HG03558 (cell line): ENCODE data around the gene RXYLT1.

ENCODE experiments used
- ATAC-seq: cut with Tn5 transposase; IDR thresholded peaks from one replicate; pipeline ENCODE4 v1.9.1; 2021; ENCODE audit warnings: moderate number of reproducible peaks; ENCODE audit not compliant: unreplicated experiment; ENCODE audit errors: extremely low read depth

Gene RXYLT1

DNA sequence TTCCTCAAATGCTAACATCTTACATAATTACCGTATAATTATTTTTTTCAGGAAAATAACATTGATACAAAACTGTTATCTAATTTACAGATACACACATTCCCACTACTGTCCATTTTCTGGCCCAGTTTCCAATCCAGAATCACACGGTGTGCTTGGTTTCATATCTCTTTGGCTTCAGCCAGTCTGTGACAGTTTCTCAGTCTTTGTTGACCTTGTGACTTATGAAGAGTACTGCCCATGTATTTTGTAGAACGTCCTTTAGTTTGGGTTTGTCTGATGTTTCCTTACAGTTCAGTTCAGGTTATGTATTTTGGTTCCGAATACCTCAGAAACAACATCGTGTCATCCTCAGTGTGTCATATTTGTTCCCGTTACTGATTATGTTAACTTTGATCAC lies 16.2 kb downstream of the RXYLT1 start:
- no peak for ATAC-seq

DNA sequence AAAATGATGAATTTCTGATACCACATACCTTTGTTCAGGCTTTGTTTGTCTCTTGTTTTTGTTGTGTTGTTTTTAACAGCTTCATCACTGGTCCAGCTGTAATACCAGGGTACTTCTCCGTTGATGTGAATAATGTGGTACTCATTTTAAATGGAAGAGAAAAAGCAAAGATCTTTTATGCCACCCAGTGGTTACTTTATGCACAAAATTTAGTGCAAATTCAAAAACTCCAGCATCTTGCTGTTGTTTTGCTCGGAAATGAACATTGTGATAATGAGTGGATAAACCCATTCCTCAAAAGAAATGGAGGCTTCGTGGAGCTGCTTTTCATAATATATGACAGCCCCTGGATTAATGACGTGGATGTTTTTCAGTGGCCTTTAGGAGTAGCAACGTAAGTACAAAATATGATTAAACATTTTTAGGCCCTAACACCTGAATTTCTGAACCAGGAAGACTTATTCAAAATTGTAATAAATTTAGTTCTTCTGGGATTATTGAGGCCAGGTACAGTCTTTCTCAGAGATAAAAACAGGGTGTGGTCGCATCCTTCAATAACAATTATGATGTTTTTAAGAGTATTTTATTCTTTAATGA lies 22.4 kb downstream of the RXYLT1 start:
- ATAC-seq: no peak

DNA sequence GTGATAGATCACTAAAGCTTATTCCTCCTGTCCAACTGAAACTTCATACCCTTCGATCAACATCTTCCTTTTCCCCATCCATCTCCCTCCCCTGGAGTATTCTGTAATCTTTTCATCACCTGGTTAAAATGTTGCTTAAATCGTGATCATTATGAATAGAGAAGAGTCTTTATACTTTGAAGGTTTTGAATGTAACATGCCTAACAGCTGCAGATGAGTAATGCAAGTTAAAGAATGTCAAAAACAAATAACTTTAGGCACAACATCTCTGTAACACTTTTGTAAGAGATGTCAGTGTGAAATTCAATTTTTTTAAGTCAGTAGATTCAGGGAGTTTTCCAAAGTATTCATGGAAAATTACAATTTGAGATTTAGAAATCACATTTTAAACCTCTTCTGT lies 25.0 kb downstream of the RXYLT1 start:
- ATAC-seq: no peak

DNA sequence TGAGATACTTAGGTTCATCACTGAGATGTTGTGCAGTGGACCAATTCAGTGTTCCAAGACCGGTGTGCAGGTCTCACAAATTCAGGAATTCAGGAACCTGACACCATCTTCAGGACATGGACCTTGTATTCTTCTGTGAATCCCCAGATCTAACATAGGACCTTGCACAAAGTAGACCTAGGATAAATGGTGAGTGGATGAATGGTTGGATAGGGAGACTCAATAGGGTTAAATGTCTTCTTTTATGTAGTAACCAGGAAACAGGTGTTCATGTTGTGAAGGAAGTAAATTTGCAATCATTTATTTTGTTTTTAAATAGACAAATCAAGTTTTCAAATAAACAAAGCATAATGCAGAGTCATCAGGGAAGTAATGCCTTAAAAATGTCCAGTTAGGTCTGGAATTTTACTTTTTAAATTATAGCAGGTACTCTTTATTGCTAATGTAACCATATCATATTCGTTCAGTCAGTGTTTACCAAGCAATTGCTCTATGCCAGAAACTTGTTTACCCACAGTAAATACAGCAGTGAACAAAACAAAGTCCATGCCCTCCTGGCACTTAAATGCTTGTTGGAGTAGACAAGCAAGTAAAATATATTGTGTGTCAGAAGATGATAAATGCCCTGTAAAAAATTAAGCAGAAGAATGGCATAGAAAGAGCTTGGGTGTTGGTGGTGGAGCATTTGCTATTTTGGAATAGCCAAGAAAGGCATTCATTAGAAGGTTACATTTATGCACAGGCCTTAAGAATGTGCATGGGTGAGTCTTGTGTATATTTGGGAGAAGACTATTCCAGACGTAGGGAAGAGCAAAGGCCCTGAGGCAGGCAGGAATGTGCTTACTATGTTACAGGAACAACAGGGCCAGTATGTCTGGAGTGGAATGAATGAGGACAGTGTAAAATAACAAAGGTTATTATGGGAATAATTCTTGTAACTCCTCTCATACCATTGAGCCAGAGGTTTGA lies 26.3 kb downstream of the RXYLT1 start:
- ATAC-seq: no peak

DNA sequence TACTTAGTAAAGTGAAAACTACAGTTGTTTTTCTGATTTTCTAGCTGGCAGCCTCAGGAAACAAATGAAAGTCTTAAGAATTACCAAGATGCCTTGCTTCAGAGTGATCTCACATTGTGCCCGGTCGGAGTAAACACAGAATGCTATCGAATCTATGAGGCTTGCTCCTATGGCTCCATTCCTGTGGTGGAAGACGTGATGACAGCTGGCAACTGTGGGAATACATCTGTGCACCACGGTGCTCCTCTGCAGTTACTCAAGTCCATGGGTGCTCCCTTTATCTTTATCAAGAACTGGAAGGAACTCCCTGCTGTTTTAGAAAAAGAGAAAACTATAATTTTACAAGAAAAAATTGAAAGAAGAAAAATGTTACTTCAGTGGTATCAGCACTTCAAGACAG lies 28.9 kb downstream of the RXYLT1 start:
- ATAC-seq: no peak

DNA sequence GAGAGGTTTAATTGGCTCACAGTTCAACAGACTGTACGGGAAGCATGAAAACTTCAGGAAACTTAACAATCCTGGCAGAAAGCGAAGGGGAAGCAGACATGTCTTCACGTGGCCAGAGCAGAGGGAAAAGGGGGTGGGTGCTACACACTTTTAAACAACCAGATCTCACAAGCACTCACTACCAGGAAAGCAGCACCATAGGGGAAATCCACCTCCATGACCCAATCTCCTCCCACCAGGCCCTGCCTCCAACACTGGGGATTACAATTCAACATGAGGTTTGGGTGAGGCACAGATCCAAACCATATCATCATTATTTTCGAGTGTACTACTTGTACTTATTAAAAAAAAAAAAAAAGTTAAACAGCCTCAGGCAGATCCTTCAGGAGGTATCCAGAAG lies 29.9 kb downstream of the RXYLT1 start:
- no peak for ATAC-seq

DNA sequence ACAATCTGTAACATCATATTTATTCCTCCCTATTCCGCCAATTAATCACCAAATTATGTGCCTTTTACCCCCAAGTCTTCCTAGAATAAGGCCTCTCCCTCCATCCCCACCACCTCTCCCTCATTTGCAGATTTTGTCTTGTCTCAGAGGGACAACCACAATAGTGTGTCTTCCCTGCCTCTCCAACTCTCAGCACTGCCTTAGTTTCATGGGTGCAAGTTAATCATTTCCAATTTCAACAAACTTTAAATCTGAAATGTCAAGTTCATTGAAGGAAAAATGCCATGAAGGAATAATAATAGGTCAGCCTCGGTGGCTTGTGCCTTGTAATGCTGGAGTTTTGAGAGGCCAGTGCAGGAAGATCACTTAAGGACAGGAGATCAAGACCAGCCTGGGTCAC lies 31.6 kb downstream of the RXYLT1 start:
- ATAC-seq: no peak

DNA sequence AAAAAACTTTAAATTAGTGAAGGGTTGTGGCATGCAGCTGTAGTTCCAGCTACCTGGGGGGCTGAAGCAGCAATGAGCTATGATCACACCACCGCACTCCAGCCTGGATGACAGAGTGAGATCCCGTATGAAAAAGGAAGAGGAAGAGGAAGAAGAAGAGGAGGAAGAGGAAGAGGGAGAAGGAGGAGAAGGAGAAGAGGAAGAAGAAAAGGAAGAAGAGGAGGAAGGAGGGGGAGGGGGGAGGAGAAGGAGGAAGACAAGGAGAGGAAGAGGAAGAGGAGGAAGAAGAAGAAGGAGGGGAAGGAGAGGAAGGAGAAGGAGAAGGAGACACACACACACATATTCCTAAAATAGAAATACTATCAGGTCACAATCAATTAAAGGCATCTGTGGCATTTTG lies 32.0 kb downstream of the RXYLT1 start:
- no peak for ATAC-seq

DNA sequence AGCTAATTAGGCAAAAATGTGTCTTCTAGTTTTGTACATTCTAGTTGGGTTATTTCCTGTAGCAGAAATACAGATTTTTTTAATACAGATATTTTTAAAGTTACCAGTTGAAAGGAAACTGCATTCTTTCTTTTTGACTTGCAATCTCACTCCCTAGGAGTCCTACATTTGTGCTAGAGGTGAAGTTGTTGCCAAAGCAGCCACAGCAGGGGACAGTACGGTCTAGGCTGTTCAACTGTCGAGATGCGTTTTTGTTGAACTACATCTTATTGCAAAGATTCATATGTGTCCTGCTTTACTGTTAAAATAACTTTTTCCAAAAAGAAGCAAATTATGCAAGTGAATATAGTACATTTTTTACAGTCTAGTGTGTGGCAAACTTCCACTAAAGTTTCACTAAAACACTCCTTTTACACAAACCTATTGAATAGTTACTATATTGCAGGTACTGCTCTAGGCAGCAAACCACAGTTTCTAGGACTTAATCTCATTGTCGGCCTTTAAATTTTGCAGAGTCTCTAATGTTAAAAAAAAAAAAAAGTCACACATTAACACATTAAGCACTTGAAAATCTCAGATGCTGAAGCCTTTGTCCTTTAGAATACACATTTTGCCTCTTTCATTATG lies 34.5 kb downstream of the RXYLT1 start:
- ATAC-seq: no peak

DNA sequence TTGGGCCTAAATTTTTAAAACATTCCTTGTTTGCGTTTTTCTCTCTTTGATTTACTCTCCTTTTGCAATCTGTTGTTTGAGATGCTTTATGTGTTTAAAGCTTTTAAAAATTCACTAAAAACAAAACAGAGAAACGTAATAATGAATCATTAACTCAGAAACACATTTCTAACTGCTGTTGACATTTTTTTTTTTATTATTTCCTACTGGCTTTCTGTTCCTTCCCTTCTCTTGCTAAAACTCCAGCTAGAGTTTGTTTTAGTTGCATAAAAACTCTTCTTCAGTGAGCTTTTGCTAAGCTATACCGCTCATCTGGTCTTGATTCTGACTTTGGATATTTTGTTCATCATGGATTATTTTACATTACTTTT lies 35.8 kb downstream of the RXYLT1 start:
- no peak for ATAC-seq

DNA sequence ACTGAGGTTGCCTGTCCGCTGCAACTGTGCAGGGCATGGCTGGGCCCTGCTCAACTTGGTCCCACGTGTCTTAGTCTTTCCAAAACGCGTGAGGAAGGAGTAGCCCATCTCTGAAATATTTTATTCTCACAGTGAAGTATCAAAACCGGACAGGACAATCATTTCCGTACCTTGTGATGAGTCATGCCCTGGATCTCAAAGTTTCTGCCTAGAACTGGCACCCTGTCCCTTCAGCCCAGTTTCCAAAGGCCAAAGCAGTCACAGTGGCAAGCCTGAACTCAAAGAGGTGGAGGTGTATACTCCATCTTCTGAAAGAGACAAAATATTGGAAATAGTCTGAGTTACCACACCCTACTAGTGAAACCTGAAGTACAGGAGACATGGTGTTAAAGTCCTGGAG lies 36.3 kb downstream of the RXYLT1 start:
- peak; percentile 30 for ATAC-seq

DNA sequence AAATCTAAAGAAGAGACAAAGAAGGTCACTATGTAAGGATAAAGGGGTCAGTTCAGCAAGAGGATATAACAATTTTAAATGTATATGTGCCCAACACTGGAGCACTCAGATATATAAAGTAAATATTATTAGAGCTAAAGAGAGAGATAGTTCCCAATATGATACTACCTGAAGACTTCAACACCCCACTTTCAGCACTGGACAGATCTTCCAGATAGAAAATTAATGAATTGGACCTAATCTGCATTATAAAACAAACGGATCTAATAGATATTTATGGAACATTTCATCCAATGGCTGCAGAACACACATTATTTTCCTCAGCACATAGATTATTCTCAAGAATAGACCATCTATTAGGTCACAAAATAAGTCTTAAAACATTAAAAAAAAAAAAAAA lies 40.7 kb downstream of the RXYLT1 start:
- no peak for ATAC-seq

DNA sequence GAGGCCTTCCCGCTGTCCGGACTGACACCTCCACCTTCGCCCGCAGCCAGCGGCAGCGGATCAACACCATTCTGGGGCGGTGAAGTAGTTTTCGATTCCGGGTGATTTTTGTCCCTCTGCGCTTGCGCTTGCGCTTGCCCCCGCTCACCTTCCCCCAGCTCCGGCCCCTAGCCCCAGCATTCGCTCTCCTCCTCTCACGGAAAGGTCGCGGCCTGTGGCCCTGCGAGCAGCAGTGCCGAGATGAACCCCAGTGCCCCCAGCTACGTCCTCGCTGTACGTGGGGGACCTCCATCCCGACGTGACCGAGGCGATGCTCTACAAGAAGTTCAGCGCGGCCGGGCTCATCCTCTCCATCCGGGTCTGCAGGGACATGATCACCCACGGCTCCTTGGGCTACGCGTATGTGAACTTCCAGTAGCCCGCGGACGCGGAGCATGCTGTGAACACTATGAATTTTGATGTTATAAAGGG lies 42.1 kb downstream of the RXYLT1 start:
- no peak for ATAC-seq

DNA sequence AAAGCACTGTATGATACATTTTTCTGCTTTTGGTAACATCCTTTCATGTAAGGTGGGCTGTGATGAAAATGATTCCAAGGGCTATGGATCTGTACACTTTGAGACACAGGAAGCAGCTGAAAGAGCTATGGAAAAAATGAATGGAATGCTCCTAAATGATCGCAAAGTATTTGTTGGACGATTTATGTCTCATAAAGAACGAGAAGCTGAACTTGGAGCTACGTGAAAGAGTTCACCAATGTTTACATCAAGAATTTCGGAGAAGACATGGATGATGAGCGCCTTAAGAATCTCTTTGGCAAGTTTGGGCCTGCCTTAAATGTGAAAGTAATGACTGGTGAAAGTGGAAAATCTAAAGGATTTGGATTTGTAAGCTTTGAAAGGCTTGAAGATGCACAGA lies 42.6 kb downstream of the RXYLT1 start:
- no peak for ATAC-seq

DNA sequence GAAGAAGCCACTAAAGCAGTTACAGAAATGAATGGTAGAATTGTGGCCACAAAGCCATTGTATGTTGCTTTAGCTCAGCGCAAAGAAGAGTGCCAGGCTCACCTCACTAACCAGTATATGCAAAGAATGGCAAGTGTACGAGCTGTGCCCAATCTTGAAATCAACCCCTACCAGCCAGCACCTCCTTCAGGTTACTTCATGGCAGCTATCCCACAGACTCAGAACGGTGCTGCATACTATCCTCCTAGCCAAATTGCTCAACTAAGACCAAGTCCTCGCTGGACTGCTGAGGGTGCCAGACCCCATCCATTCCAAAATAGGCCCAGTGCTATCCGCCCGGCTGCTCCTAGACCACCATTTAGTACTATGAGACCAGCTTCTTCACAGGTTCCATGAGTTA lies 43.3 kb downstream of the RXYLT1 start:
- ATAC-seq: no peak

DNA sequence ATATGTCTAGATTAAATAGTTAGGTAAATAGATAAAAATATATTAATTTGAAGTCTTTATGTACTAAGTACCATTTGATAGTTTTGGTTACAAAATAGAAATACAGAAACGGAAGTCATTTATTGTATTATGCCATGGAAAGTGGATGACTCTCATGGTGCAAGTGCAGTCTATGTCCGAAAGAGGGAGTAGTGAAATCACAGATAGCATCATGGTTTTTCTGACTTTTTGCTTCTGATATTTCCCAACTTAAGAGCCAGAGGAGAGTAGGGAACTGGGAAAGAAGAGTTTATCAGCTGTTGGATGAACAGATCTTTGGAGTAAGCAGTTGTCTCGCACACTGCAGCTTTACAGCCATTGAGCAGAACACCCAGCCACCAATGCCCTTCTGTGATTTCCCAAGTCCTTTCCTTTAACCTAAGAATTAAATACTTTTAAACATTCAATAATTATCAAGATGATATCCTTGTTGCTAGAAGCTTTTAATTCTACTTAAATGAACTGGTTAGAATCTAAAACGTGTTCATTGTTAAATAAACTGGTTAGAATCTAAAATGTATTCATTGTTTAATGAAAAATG lies 46.4 kb downstream of the RXYLT1 start:
- ATAC-seq: no peak

DNA sequence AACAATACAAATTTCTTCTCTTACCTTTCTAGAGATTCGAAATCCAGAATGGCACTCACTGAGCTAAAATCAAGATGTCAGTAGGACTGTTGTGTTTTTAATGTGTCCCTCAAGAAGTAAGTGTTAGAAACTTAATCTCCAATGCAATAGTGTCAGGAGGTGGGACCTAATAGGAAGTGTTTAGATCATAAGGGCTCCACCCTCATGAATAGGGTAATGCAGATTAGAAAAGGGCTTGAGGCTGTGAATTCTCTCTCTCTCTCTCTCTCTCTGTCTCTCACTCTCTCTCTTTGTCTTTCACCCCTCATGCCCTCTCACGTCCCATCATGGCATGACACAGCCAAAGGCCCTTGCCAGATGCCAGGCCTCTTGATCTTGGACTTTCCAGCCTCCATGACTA lies 49.2 kb downstream of the RXYLT1 start:
- no peak for ATAC-seq

DNA sequence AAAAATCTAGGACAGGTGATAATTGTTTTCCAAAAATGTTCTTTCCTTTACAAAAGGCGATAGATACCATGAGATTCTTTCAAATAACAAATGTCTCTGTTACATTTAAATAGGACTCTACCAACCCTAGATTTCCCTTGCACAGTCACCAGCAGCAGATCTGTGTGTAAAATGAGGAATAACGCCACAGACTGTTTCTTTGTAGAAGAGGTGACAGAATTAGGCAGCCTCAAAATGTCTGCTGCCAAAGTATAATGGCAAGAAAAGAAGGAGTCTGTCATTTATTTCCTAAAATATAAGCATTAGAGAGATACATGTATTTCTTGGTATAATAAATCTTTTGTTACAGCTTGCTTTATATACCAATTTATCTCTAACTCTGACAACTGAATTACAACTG lies 56.3 kb downstream of the RXYLT1 start:
- ATAC-seq: no peak

DNA sequence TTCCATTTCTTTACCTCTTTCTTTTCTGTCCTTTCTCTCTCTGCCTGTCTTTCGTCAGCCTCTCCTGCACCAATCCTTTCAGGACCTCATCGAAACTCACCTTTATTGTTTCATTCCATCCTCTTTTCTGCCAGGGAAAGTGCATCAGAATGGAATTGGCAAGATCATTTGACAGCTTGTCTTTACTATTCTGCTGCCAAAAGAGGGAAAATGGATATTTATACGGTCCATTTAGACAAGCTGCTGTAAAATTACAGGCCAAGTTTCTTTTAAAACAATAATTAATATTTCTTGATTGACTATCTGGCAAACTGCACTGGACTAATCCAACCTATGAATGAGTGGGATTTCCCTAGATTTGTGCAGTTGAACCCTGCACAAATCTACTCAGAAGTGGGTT lies 57.2 kb downstream of the RXYLT1 start:
- ATAC-seq: no peak

DNA sequence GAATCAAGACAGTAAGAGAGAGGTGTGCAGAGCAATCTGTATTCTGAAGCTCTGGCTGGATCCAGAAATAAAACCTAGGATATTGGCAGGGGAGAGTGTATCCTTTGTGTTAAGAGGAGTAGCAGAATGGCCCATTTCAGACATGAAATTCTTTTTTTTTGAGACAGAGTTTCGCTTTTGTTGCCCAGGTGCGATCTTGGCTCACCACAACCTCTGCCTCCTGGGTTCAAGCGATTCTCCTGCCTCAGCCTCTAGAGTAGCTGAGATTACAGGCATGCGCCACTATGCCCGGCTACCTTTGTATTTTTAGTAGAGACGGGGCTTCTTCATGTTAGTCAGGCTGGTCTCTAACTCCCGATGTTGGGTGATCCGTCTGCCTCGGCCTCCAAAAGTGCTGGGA lies 58.7 kb downstream of the RXYLT1 start:
- no peak for ATAC-seq

DNA sequence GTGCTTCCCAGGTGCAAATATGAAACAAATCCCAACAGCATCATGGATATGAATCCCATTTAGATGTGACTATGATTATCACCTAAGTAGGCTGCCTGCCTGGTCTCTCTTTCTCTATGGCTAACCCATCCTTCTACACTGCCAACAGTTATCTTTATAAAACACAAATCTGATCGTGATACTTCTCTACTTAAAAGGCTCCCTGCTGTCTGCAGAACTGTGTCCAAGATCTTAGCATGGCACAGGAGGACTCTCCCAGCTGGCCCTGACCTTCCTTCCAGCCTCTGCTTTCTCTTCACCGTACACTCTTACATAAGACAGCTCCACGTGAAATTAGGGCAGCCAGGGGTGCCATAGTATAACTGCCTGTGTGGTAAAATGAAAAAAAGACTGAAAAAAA lies 61.3 kb downstream of the RXYLT1 start:
- ATAC-seq: no peak
